K562 (cell line): Measurements from ENCODE around the gene ADGRL3. TPM values are rescaled to one million over a fixed set of nuclear protein-coding genes. Genes with fewer than 3 reads are reported as not detected.
"Not testable (repeated sequence)": the region's sequence is repeated elsewhere in the genome, so short reads cannot be mapped to it uniquely, and the experiment has no call there.

Experiments
- ATAC-seq: fragments of 200-7000 bp; cut with Tn5 transposase; 3 replicates; pipeline ENCODE4 v1.9.1; 2020; ENCODE audit warnings: moderate library complexity
- BruUV-seq: library from RNA; stranded (reverse); fragments of 400-500 nt; replicated peaks from 2 replicates; lab custom pipeline; 2021; lab: Mats Ljungman, UMichigan
- CTCF ChIA-PET: fragments of 300-600 bp; formaldehyde crosslinking; extraction: SDS; loops from one replicate; lab custom pipeline; 2021; ENCODE audit warnings: low intra/inter-chr PET ratio; lab: Yijun Ruan, JAX
- POLR2A ChIA-PET: fragments of 300-600, 350-650 bp; sonication (Branson Sonifier 250); formaldehyde crosslinking; extraction: SDS; loops from one replicate; lab custom pipeline; 2021; ENCODE audit warnings: antibody characterized with exemption, inconsistent platforms; lab: Yijun Ruan, JAX
- DNase-seq, 4 experiments: peaks; one replicate each; pipeline versions ENCODE4 v3.0.0 to v3.0.0-alpha.2; 2011 to 2018; ENCODE audit warnings: low spot score in 3 of 4, mixed read lengths in 3 of 4; ENCODE audit errors: extremely low read depth in 1 of 4
- FAIRE-seq: peaks from 2 replicates; lab custom pipeline; 2011; peaks lifted over from hg19 to GRCh38; lab: Jason Lieb, UNC
- H2AFZ ChIP-seq: 2 replicates; pipeline ENCODE4 v1.6.0; 2011; ENCODE audit warnings: low read depth, low read length, control low read depth, inconsistent platforms
- H3K27ac ChIP-seq: fragments of 200-600 bp; 3 replicates; pipeline ENCODE4 v1.8.0; 2011; ENCODE audit warnings: low read depth, mild to moderate bottlenecking, control low read depth, inconsistent platforms, low read length, moderate library complexity, mixed read lengths; ENCODE audit errors: extremely low read depth
- H3K27me3 ChIP-seq, 2 experiments: fragments of 300-600 bp in 1 of 2; 2 replicates in 1 of 2; 3 replicates in 1 of 2; pipeline versions ENCODE4 v1.6.0 to v1.8.0; 2011; ENCODE audit warnings: inconsistent platforms in 2 of 2, low read length in 2 of 2, mild to moderate bottlenecking in 1 of 2, mixed read lengths in 1 of 2, moderate library complexity in 1 of 2; ENCODE audit not compliant: control insufficient read depth in 2 of 2, insufficient read depth in 2 of 2
- H3K36me3 ChIP-seq: fragments of 300-600 bp; 3 replicates; pipeline ENCODE4 v1.8.0; 2011; ENCODE audit warnings: mild to moderate bottlenecking, low read length, inconsistent platforms; ENCODE audit not compliant: control insufficient read depth, insufficient read depth
- H3K4me1 ChIP-seq, 2 experiments: fragments of 200-600 bp in 1 of 2; replicated peaks in 1 of 2; 2 replicates in 1 of 2; 3 replicates in 1 of 2; pipeline versions ENCODE4 v1.5.1 to v1.8.0; 2011; ENCODE audit warnings: inconsistent platforms in 2 of 2, low read length in 2 of 2, mild to moderate bottlenecking in 1 of 2, mixed read lengths in 1 of 2, moderate library complexity in 1 of 2; ENCODE audit not compliant: control insufficient read depth in 2 of 2, insufficient read depth in 2 of 2
- H3K4me2 ChIP-seq: 2 replicates; pipeline ENCODE4 v1.6.1; 2011; ENCODE audit warnings: low read length, control low read depth, inconsistent platforms, mixed read lengths; ENCODE audit not compliant: insufficient read depth
- H3K4me3 ChIP-seq: fragments of 200-600 bp; sonication (generic), shearing (Covaris generic); 2 replicates; pipeline ENCODE4 v1.5.1; 2016; ENCODE audit warnings: control low read depth, inconsistent platforms
- H3K79me2 ChIP-seq: fragments of 200-600 bp; 3 replicates; pipeline ENCODE4 v1.8.0; 2011; ENCODE audit warnings: low read length, inconsistent platforms; ENCODE audit not compliant: control insufficient read depth, insufficient read depth
- H3K9ac ChIP-seq, 2 experiments: 2 replicates each; pipeline versions ENCODE4 v1.6.0 to v1.6.1; 2011; ENCODE audit warnings: low read depth in 2 of 2, low read length in 2 of 2, control low read depth in 1 of 2, inconsistent platforms in 1 of 2, mild to moderate bottlenecking in 1 of 2, mixed read lengths in 1 of 2; ENCODE audit not compliant: insufficient read depth in 1 of 2
- H3K9me1 ChIP-seq: one replicate; pipeline ENCODE4 v1.6.0; 2011; ENCODE audit warnings: inconsistent platforms, mild to moderate bottlenecking, low read length, moderate library complexity; ENCODE audit not compliant: control insufficient read depth, insufficient read depth
- H3K9me3 ChIP-seq: replicated peaks from 2 replicates; pipeline ENCODE4 v1.5.1; 2011; ENCODE audit warnings: low read depth, low read length, inconsistent platforms; ENCODE audit not compliant: control insufficient read depth, insufficient read depth
- H4K20me1 ChIP-seq: replicated peaks from 2 replicates; pipeline ENCODE4 v1.6.1; 2011; ENCODE audit warnings: low read length, inconsistent platforms, mixed read lengths; ENCODE audit not compliant: control insufficient read depth, insufficient read depth
- ARID3B ChIP-seq: fragments of 250-450 bp; sonication (Bioruptor Pico); IDR thresholded peaks from 2 replicates; pipeline ENCODE4 v1.4.0; 2020; ENCODE audit warnings: borderline replicate concordance
- CBX5 ChIP-seq: IDR thresholded peaks from 2 replicates; pipeline ENCODE4 v1.6.1; 2014; ENCODE audit warnings: low read depth, borderline replicate concordance
- HDAC8 ChIP-seq: fragments of 450-650 bp; IDR thresholded peaks from 2 replicates; pipeline ENCODE4 v1.6.1; 2016; ENCODE audit warnings: mild to moderate bottlenecking, missing genetic modification characterization, moderate library complexity, missing compliant biosample characterization
- MAFK ChIP-seq: IDR thresholded peaks from 2 replicates; pipeline ENCODE4 v1.6.1; 2011; ENCODE audit warnings: low read length, improper control_type of control experiment
- NCOA1 ChIP-seq: fragments of 450-650 bp; IDR thresholded peaks from 2 replicates; pipeline ENCODE4 v1.6.1; 2016; ENCODE audit warnings: low read depth
- PHF20 ChIP-seq: fragments of 450-650 bp; IDR thresholded peaks from 2 replicates; pipeline ENCODE4 v1.6.1; 2018; ENCODE audit not compliant: partially characterized antibody
- POLR2B ChIP-seq: fragments of 450-650 bp; IDR thresholded peaks from 2 replicates; pipeline ENCODE4 v1.6.1; 2018; ENCODE audit warnings: low read depth; ENCODE audit not compliant: partially characterized antibody
- RNF2 ChIP-seq: sonication (generic); IDR thresholded peaks from 2 replicates; pipeline ENCODE4 v1.6.1; 2016
- ZNF324 ChIP-seq: fragments of 250-450 bp; sonication (Bioruptor Pico); IDR thresholded peaks from 2 replicates; pipeline ENCODE4 v1.4.0; 2020; ENCODE audit warnings: mild to moderate bottlenecking
- ZNF695 ChIP-seq: fragments of 450-650 bp; formaldehyde crosslinking; IDR thresholded peaks from 2 replicates; pipeline ENCODE4 v1.4.0; 2020; ENCODE audit warnings: mild to moderate bottlenecking, moderate library complexity
- ZNF717 ChIP-seq: fragments of 250-450 bp; sonication (Bioruptor Pico); IDR thresholded peaks from 2 replicates; pipeline ENCODE4 v1.5.0; 2021
- WGBS: fragments of 100-300 bp; shearing (Covaris generic); methylation state at CpG from one replicate; pipeline ENCODE4 v1.1.6; 2016; ENCODE audit warnings: low coverage, mixed read lengths; ENCODE audit not compliant: insufficient coverage; ENCODE audit errors: missing lambda C conversion rate; 5-methylcytosine and 5-hydroxymethylcytosine counted together
- in situ Hi-C: fragments of 300-500 bp; cut with MboI; formaldehyde crosslinking; loops from 4 replicates; pipeline ENCODE4 v1.15.0; 2018; ENCODE audit warnings: inconsistent platforms, mixed read lengths
- intact Hi-C: fragments of 100-400 bp; cut with micrococcal nuclease; formaldehyde crosslinking; loops from 2 replicates; pipeline ENCODE4 v1.14.2; 2022
- polyA plus RNA-seq, 8 experiments: library from polyadenylated mRNA; depleted of rRNA in 4 of 8; stranded (reverse) in 5 of 8; unstranded in 3 of 8; fragments of >200 nt; fragmentation: Nextera tagmentation in 2 of 8; fragmentation: Illumina TruSeq in 1 of 8; extraction: Ambion mirVana in 2 of 8; extraction: Trizol in 1 of 8; gene quantifications; 2 replicates each; pipeline versions ENCODE4 v1.2.1 to v1.2.3, GENCODE V29; 2011 to 2014; ENCODE audit warnings: inconsistent platforms in 1 of 8, missing spikeins in 1 of 8
- total RNA-seq, 7 experiments: library from RNA; depleted of rRNA in 6 of 7; stranded (reverse); fragments of >200 nt in 6 of 7; fragmentation: Illumina TruSeq in 2 of 7; extraction: Trizol in 2 of 7; gene quantifications; 2 replicates each; pipeline versions ENCODE4 v1.2.1 to v1.2.3, GENCODE V29; 2011 to 2021; ENCODE audit warnings: low replicate concordance in 1 of 7

The ADGRL3 gene
- total and polyA plus RNA-seq, 9 of the 15 experiments (the other 6 are each of a cell fraction or from before 2014, with no cell fraction given), result 0.03 to 0.14 (median 0.04) TPM; not detected in 2

DNA sequence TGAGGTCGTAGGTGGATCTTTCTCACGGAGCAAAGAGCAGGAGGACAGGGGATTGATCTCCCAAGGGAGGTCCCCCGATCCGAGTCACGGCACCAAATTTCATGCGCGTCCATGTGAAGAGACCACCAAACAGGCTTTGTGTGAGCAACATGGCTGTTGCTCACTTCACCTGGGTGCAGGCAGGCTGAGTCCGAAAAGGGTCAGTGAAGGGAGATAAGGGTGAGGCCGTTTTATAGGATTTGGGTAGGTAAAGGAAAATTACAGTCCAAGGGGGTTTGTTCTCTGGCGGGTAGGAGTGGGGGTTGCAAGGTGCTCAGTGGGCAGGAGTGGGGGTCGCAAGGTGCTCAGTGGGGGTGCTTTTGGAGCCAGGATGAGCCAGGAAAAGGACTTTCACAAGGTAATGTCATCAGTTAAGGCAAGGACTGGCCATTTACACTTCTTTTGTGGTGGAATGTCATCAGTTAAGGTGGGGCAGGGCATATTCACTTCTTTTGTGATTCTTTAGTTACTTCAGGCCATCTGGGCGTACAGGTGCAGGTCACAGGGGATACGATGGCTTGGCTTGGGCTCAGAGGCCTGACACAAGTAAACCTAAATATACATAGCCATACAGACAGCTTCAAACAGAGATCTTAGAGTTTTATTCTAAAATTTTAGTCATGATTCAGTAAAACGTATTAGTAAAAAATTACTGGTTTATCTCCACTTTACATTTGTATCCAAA, 569.5 kb downstream of the ADGRL3 start:
- BruUV-seq, result not testable (repeated sequence)

DNA sequence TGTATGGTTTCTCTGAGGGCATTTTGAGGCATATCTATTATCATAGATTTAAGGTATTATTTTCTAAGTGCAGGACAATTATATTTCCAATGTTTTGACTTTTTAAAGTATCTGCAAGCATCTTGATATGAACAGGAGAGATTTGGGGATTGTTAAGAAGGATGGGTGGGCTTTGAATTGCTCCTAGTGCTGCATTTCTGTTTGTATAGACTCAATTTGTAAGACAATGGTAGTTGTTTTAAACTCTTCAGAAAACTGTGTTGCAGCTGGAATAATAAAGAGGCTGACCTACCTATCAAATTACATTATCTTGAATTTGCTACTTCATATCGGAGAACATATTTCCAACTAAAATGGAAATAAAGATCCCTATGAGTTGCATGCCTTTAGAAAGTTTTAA, 570.3 kb downstream of the ADGRL3 start:
- ChIA-PET POLR2A (no interaction called here), CTCF (no interaction called here)
- WGBS, result 0% methylated on average over 1 of the region's 1 CpG
- Histone ChIP-seq H3K9me3 (no peaks in the 10 kb centered on the region), H3K4me3 (no peak overlapping the region), H3K27ac (no peak overlapping the region), H2AFZ (no peak overlapping the region), H3K9ac (no peak overlapping the region), H4K20me1 (no peaks in the 10 kb centered on the region), H3K4me1 (no peaks in the 10 kb centered on the region), H3K9me1 (no peaks in the 10 kb centered on the region), H3K36me3 (no peaks in the 10 kb centered on the region), H3K27me3 (no peaks in the 10 kb centered on the region), H3K79me2 (no peaks in the 10 kb centered on the region), H3K4me2 (no peak overlapping the region)
- no TSS peak for BruUV-seq
- ATAC-seq (no peak), FAIRE-seq (no peak), DNase-seq (no peak)
- TF ChIP-seq ZNF717 (CRISPR knock-in tag) (no peak), CBX5 (no peak), MAFK (no peak), RNF2 (no peak), ZNF324 (CRISPR knock-in tag) (no peak), ZNF695 (CRISPR knock-in tag) (no peak), POLR2B (no peak), HDAC8 (tag) (no peak), ARID3B (CRISPR knock-in tag) (no peak), PHF20 (no peak), NCOA1 (no peak)
- in situ Hi-C loops (no loop called here), intact Hi-C loops (no loop called here)

More for the DNA sequence above, 569.5 kb downstream of the ADGRL3 start:
- CTCF ChIA-PET, H3K79me2 ChIP-seq, H3K4me2 ChIP-seq, H4K20me1 ChIP-seq, DNase-seq, POLR2A ChIA-PET, ATAC-seq, H2AFZ ChIP-seq, in situ Hi-C loops, H3K27ac ChIP-seq, FAIRE-seq, H3K9me3 ChIP-seq, H3K9ac ChIP-seq, H3K4me3 ChIP-seq, H3K27me3 ChIP-seq, H3K9me1 ChIP-seq, H3K36me3 ChIP-seq, H3K4me1 ChIP-seq, intact Hi-C loops: not testable (repeated sequence)
- 2% methylated on average over 6 of the region's 14 CpGs for WGBS
